ENCODE data around the gene INO80.

The INO80 gene

GRCh38 chr15:40942878-40943277, 173.2 kb downstream of the INO80 start:
- in situ Hi-C loops (cut with MboI; ENCODE audit: low pct_unique_long_range_greater_than_20kb, low sequenced_read_pairs, unreplicated experiment): no loop called here
- no peak for TF ChIP-seq CTCF (IDR thresholded peaks at IDR 0.05; ENCODE audit: extremely low read depth, insufficient read depth, missing control alignments)
- DNase-seq (ENCODE audit: low spot score): no peak

GRCh38 chr15:40942337-40942854, 173.7 kb downstream of the INO80 start:
- no peak for DNase-seq (ENCODE audit: low spot score)
- in situ Hi-C loops (cut with MboI; ENCODE audit: low pct_unique_long_range_greater_than_20kb, low sequenced_read_pairs, unreplicated experiment): no loop called here
- no peak for TF ChIP-seq CTCF (IDR thresholded peaks at IDR 0.05; ENCODE audit: extremely low read depth, insufficient read depth, missing control alignments)

GRCh38 chr15:40941528-40942336, 174.3 kb downstream of the INO80 start:
- TF ChIP-seq CTCF (IDR thresholded peaks at IDR 0.05; ENCODE audit: extremely low read depth, insufficient read depth, missing control alignments): peak; percentile 90
- in situ Hi-C loops (cut with MboI; ENCODE audit: low pct_unique_long_range_greater_than_20kb, low sequenced_read_pairs, unreplicated experiment): no loop called here
- peak; percentile 95 for DNase-seq (ENCODE audit: low spot score)

GRCh38 chr15:40941068-40941527, 175.0 kb downstream of the INO80 start:
- in situ Hi-C loops (cut with MboI; ENCODE audit: low pct_unique_long_range_greater_than_20kb, low sequenced_read_pairs, unreplicated experiment): no loop called here
- no peak for TF ChIP-seq CTCF (IDR thresholded peaks at IDR 0.05; ENCODE audit: extremely low read depth, insufficient read depth, missing control alignments)

DNA sequence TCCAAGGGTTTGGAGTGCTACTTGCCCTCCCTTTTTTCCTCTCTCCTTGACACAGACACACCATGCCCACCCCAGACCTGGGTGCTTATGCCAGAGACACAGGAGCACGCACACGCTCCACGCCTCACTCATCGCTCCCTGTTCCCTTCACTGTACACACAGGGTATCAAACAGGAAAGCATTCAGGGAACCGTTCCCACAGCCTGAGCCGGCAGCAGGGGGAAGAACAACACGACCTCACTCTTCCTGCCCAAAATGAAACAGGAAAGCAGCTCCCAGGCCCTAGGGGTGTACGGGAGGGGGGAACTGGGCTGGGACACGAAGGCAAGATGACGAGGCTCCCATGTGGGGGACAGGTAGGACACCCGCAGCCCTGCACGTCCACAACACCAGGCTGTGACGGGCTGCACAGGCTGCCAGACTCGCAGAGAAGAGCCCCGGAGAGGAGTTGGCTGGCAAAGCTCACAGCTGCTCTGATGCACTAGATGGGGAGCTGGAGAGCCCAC, 175.7 kb downstream of the INO80 start:
- TF ChIP-seq CTCF (IDR thresholded peaks at IDR 0.05; ENCODE audit: extremely low read depth, insufficient read depth, missing control alignments): no peak
- DNase-seq (ENCODE audit: low spot score): no peak

More at GRCh38 chr15:40941068-40941527, 175.0 kb downstream of the INO80 start:
- no peak for DNase-seq (ENCODE audit: low spot score)

GRCh38 chr15:40938536-40938870, 177.6 kb downstream of the INO80 start:
- in situ Hi-C loops (cut with MboI; ENCODE audit: low pct_unique_long_range_greater_than_20kb, low sequenced_read_pairs, unreplicated experiment): no loop called here
- no peak for DNase-seq (ENCODE audit: low spot score)
- no peak for TF ChIP-seq CTCF (IDR thresholded peaks at IDR 0.05; ENCODE audit: extremely low read depth, insufficient read depth, missing control alignments)

More for the DNA sequence above, 175.7 kb downstream of the INO80 start:
- in situ Hi-C loops (cut with MboI; ENCODE audit: low pct_unique_long_range_greater_than_20kb, low sequenced_read_pairs, unreplicated experiment): no loop called here
